COLO829 (cell line): ENCODE results near the gene TARDBP.
"Not testable (repeated sequence)": the region's sequence is repeated elsewhere in the genome, so short reads cannot be mapped to it uniquely, and the experiment has no call there.

Experiments used
- DNase-seq: peaks from one replicate; pipeline ENCODE4 v3.0.0; 2012; ENCODE audit warnings: low spot score

TARDBP gene

DNA sequence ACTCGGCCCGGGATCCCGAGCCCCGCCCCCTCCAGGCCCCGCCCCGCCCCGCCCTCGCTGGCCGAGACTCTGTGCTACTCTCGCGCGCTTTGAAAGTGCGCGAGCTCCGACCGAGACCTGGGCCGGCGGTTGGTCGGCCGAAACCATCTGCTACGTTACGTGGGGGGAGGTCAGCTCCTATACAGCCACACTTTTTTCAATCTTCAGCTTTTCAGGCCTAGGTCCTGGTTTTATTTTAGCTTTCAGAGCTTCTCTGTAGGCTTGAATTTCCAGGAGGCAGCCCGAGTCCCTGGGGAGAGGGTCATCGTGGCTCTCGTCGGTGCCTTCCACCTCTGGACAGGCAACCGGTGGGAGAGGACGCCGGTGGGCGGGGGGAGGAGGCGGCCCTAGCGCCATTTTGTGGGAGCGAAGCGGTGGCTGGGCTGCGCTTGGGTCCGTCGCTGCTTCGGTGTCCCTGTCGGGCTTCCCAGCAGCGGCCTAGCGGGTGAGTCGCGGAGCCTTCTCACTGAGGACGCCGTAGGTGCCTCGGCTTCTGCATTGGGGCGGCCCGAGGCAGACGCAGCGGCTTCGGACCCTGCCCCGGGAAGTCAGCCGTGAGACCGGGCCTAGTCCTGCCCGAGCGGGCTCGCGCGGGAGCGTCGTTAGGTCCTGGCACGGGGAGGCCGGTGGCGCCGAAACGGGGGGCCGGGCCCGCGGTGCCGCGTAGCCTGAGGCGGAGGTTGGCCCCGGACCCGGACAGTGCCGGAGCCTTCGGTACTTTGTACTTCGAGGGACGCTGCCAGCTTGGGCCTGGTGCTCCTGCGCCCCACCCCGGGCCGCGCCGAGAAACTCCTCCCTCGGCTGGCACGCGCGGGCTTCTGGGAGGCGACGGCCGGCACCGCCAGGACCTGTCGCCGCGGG is at the start of gene TARDBP:
TSS of gene TARDBP (plus strand) at position 395 of the 900 bp plus-strand sequence. CDS start 1,074 bp downstream, outside the sequence.
- peak; percentile 95 for DNase-seq

- no peak for DNase-seq
Measured at GRCh38 chr1:10965546-10966226, 46.8 kb upstream of the TARDBP start.

- no peak for DNase-seq
Measured at GRCh38 chr1:10967090-10967489, 45.4 kb upstream of the TARDBP start.

DNA sequence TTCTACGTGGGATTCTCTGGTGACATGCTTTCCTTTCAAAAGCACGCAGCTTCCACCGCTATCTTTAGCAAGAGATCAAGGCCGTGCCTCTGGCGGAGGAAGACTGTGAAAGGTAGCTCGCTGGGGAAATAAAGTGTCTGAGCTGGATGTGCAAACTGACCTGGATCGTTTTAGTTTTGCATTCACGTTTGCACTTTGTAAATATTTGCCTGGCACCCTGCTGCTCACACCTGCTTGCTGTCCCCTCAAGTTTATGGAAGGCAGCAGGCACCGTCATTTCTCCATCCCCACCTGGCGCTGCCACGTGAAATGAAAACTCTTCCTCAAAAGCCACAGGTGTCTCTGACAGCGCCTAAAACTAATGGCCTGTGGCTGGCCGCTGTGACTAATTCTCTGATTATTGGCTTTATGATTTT is 44.0 kb upstream of the TARDBP start:
- DNase-seq, result no peak

GRCh38 chr1:10969267-10969970 is 43.0 kb upstream of the TARDBP start:
- DNase-seq, result no peak

DNA sequence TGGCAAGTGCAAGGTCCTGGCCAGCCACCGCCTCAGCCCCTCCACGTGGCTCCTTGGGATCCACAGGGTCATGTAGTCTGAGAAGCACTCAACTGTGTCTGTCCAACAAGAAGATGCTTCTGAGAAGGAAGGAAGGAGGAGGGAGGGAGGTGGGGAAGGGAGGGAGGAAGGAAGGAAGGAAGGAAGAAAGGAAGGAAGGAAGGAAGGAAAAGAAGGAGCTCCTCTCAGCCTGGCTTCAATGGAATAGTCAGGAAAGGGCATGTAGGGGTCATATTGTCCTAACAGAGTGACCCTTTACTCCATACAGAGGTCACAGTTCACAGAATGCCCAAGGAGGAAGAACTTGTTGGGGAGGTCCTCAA is 42.5 kb upstream of the TARDBP start:
- DNase-seq, result no peak

DNA sequence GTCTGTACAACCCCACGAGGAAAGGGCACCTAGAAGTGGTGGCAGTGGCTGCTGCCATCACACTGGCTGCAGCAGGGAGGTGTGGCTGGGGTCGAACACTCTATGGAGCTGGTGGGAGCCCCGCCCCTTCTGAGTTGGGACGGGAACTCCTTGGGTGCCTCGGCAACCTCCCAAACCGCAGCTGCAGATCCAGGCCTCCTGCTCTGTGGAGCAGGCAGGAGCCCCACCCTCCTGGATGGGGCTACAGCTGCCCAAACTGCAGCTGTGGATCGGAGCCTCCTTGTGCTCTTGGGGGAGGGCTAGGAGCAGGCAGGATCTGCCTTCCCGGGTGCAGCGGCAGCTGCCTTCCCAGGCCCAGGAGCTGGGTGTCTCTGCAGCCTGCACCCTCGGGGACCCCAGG is 38.9 kb upstream of the TARDBP start:
- no peak for DNase-seq

DNA sequence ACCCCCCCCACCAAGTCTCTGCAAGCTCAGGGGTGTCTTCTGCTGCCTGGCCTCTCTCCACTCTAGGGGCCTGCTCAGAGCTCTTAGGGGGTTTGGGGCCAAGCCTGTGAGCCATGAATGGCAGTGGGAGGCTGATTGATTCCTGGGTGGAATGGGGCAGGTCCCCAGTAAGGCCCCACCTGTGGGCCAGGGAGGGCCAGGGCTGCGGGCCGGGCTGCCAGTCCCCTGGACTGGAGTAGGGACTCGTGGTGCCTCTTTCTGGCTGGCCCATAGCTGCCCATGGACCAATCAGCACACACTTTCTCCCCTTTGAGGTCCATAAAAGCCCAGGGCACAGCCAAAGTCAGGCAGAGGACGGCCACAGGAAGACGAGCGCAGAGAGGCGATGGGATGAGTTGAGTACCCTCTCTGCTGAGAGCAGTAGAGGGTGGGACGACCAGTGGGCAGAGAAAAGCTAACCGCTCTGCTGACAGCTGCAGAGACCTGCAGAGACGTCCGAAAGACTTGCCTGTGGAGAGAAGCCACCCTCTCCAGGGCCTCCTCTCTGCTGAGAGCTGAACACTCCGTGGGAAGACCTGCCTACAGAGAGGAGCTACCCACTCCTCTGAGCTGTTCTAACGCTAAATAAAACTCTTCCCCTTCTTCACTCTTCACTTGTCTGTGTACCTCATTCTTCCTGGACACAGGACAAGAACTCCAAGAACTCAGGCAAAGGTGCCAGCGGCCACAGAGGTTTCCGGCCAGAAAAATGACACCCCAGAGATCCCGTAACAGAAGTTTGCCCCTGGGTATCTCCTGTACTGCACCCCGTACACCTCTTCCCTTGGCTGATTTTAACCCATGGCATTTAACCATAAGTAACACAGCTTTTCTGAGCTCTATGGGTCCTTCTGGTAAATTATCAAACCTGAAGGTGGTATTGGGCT is 38.2 kb upstream of the TARDBP start:
- no peak for DNase-seq

GRCh38 chr1:10975567-10976326 is 36.7 kb upstream of the TARDBP start:
- DNase-seq, result peak; percentile 55

DNA sequence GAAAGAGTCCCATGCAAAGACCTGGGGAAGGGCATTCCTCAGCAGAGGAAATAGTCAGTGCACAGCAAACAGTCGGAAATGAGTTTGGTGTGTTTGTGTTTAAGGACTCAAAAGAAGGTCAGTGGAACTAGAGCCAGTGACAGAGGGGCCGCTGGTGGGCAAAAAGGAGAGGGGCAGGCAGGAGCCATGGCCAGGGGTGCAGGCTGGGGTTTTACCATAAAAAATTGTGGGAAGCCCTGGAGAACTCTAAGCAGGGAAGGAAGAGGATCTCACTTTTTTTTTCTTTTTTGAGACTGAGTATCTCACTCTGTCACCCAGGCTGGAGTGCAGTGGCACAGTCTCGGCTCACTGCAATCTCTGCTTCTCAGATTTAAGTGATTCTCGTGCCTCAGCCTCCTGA is 33.7 kb upstream of the TARDBP start:
- no peak for DNase-seq

- DNase-seq, result peak; percentile 96
Measured at GRCh38 chr1:10979483-10979920, 33.0 kb upstream of the TARDBP start.

GRCh38 chr1:10980094-10980577 is 32.3 kb upstream of the TARDBP start:
- peak; percentile 83 for DNase-seq

- DNase-seq, result peak; percentile 31
Measured at GRCh38 chr1:10980841-10981727, 31.4 kb upstream of the TARDBP start.

DNA sequence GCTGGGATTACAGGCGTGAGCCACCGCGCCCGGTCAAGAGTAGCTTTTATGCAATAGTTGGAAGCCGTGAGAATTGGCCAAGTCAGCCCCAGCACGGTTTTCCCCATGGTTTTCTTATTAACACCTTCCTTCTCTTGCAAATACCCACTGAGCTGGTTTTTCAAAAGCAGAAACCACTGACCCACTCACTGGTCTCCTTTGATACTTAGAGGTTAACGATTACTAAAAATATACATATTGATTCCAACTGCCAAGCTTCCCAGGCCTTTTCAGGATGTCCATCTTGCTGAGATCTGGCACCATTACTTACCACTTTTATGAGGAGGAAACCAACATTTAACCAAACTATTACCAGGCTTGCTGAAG is 25.9 kb upstream of the TARDBP start:
- DNase-seq, result no peak

GRCh38 chr1:10987840-10988417 is 24.5 kb upstream of the TARDBP start:
- no peak for DNase-seq

DNA sequence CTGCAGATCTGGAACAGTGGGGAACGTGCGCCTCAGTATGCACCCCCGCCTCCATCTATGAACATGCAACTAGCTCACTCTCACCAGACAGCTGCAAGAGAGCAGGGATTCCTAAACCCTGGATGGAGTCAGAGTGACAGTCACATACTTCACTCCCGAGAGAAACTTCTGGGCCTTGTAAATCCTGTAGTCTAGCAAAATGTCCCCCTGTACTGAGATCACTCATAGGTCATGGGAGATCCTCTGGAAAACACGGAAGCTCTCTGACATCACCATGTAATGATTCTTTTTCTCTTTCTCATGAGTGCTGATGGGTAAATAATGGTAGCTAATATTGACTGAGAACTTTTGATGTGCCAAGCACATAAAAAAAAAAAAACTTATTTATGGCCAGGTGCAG is 23.4 kb upstream of the TARDBP start:
- DNase-seq, result no peak

DNA sequence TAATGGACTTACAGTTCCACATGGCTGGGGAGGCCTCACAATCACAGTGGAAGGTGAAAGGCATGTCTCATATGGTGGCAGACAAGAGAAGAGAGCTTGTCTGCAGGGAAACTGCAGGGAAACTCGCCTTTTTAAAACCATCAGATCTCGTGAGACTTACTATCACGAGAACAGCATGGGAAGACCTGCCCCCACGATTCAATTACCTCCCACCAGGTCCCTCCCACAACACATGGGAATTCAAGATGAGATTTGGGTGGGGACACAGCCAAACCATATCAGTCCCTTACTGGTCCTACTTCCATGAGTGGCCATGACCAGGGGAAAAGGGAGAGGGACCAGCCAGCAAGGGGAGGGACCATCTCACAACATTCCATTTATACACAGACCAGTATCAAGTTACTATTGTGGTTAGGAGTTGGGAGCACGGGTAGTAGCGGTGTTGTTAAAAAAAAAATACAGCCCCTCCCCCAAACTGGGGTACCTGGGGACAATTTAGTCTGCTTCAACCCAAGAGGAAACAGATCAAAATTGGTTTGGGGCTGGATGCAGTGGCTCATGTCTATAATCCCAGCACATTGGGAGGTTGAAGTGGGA is 22.4 kb upstream of the TARDBP start:
- not testable (repeated sequence) for DNase-seq

- no peak for DNase-seq
Measured at GRCh38 chr1:10990828-10991227, 21.6 kb upstream of the TARDBP start.

DNA sequence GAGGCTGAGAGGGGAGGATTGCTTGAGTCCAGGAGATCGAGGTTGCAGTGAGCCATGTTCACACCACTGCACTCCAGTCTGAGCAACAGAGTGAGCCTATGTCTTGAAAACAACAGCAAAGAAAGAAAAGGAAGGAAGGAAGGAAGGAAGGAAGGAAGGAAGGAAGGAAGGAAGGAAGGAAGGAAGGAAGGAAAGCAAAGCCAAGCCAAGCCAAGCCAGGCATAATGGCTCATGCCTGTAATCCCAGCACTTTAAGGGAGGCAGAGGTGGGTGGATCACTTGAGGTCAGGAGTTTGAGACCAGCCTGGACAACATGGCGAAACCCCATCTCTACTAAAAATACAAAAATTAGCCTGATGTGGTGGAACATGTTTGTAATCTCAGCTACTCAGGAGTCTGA is 20.4 kb upstream of the TARDBP start:
- not testable (repeated sequence) for DNase-seq
